ENCODE data around the gene MED13.
A peak's percentile ranks its signal among the peaks of the same experiment; 100 is the strongest.

The MED13 gene

GRCh38 chr17:62086737-62087136, 21.7 kb upstream of the MED13 start:
- DNase-seq (ENCODE audit: extremely low read depth, insufficient read length): no peak
- no peaks in the 10 kb centered on the region for H3K27me3 ChIP-seq (replicated peaks; ENCODE audit: control insufficient read depth, insufficient read depth, low read length)
- TF ChIP-seq CTCF (IDR thresholded peaks at IDR 0.05; ENCODE audit: insufficient read depth, low read length, poor library complexity, severe bottlenecking): no peak
- H3K36me3 ChIP-seq (ENCODE audit: control insufficient read depth, insufficient read depth, low read length): no peaks in the 10 kb centered on the region
- H3K4me3 ChIP-seq (replicated peaks; ENCODE audit: low read depth, low read length): no peak overlapping the region

GRCh38 chr17:62085511-62086408, 20.7 kb upstream of the MED13 start:
- Histone ChIP-seq H3K27me3 (replicated peaks; ENCODE audit: control insufficient read depth, insufficient read depth, low read length) (no peaks in the 10 kb centered on the region), H3K36me3 (ENCODE audit: control insufficient read depth, insufficient read depth, low read length) (no peaks in the 10 kb centered on the region), H3K4me3 (replicated peaks; ENCODE audit: low read depth, low read length) (no peak overlapping the region)
- peak; percentile 32 for DNase-seq (ENCODE audit: extremely low read depth, insufficient read length)
- no peak for TF ChIP-seq CTCF (IDR thresholded peaks at IDR 0.05; ENCODE audit: insufficient read depth, low read length, poor library complexity, severe bottlenecking)

- Histone ChIP-seq H3K27me3 (replicated peaks; ENCODE audit: control insufficient read depth, insufficient read depth, low read length) (no peaks in the 10 kb centered on the region), H3K4me3 (replicated peaks; ENCODE audit: low read depth, low read length) (no peak overlapping the region), H3K36me3 (ENCODE audit: control insufficient read depth, insufficient read depth, low read length) (no peaks in the 10 kb centered on the region)
- DNase-seq (ENCODE audit: extremely low read depth, insufficient read length): no peak
- TF ChIP-seq CTCF (IDR thresholded peaks at IDR 0.05; ENCODE audit: insufficient read depth, low read length, poor library complexity, severe bottlenecking): no peak
These were observed 19.5 kb upstream of the MED13 start for GRCh38 chr17:62084585-62084984.

GRCh38 chr17:62083651-62084050, 18.6 kb upstream of the MED13 start:
- no peak for TF ChIP-seq CTCF (IDR thresholded peaks at IDR 0.05; ENCODE audit: insufficient read depth, low read length, poor library complexity, severe bottlenecking)

GRCh38 chr17:62080647-62081046, 15.6 kb upstream of the MED13 start:
- no peaks in the 10 kb centered on the region for H3K27me3 ChIP-seq (replicated peaks; ENCODE audit: control insufficient read depth, insufficient read depth, low read length)
- DNase-seq (ENCODE audit: extremely low read depth, insufficient read length): no peak
- TF ChIP-seq CTCF (IDR thresholded peaks at IDR 0.05; ENCODE audit: insufficient read depth, low read length, poor library complexity, severe bottlenecking): no peak
- no peak overlapping the region for H3K4me3 ChIP-seq (replicated peaks; ENCODE audit: low read depth, low read length)
- H3K36me3 ChIP-seq (ENCODE audit: control insufficient read depth, insufficient read depth, low read length): no peaks in the 10 kb centered on the region

More at GRCh38 chr17:62083651-62084050, 18.6 kb upstream of the MED13 start:
- no peak overlapping the region for H3K4me3 ChIP-seq (replicated peaks; ENCODE audit: low read depth, low read length)
- H3K27me3 ChIP-seq (replicated peaks; ENCODE audit: control insufficient read depth, insufficient read depth, low read length): no peaks in the 10 kb centered on the region
- no peaks in the 10 kb centered on the region for H3K36me3 ChIP-seq (ENCODE audit: control insufficient read depth, insufficient read depth, low read length)
- DNase-seq (ENCODE audit: extremely low read depth, insufficient read length): no peak
